ENCODE results near the gene CPAMD8. TPM values are rescaled to one million over a fixed set of nuclear protein-coding genes. Genes with fewer than 3 reads are reported as not detected.
A peak's percentile ranks its signal among the peaks of the same experiment; 100 is the strongest.

CPAMD8 gene
- total and polyA plus RNA-seq, 9 of the 15 experiments (the other 6 are each of a cell fraction or from before 2014, with no cell fraction given): 0.20 to 2.1 (median 1.3) TPM

DNA sequence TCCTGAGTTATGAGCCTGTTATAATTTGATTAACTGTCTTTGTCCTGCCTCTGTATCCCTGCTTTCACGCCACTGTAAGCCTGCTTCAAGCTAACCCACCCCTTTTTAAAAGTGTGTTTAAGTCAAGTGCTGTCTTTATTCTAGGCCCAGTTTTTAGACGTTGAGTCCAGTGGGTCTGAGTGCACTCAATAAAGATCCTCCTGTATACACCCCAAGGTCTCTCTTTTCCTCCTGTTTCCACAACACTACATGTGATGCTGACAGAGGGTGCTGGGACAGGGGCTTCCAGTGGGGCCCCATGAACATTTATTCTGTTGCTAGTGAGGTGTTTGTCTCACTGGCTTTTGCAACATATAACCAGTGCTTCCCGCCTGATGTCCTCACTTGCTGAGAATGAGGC is 144.5 kb downstream of the CPAMD8 start:
- H3K27ac ChIP-seq (ENCODE audit: extremely low read depth, low read depth, low read length): no peak overlapping the region
- intact Hi-C loops (cut with micrococcal nuclease): no loop called here
- in situ Hi-C loops (cut with MboI): no loop called here
- BruUV-seq (replicated peaks): no TSS peak
- H3K9me1 ChIP-seq (ENCODE audit: control insufficient read depth, insufficient read depth, low read length): no peaks in the 10 kb centered on the region
- no peak overlapping the region for H2AFZ ChIP-seq (ENCODE audit: low read depth, low read length)
- DNase-seq (ENCODE audit: extremely low read depth in 1 of 4, low spot score in 3 of 4) (peak in 1 of 4 experiments; percentile 32), ATAC-seq (no peak), FAIRE-seq (no peak)
- H3K4me3 ChIP-seq: no peak overlapping the region
- H3K4me2 ChIP-seq (ENCODE audit: insufficient read depth, low read length): no peak overlapping the region
- H3K9me3 ChIP-seq (replicated peaks; ENCODE audit: control insufficient read depth, insufficient read depth, low read depth, low read length): peaks cover 13% of the 10 kb centered on the region
- no peak overlapping the region for H3K9ac ChIP-seq (ENCODE audit: insufficient read depth in 1 of 2, low read depth in 2 of 2, low read length in 2 of 2)
- no peaks in the 10 kb centered on the region for H4K20me1 ChIP-seq (replicated peaks; ENCODE audit: control insufficient read depth, insufficient read depth, low read length)
- H3K79me2 ChIP-seq (ENCODE audit: control insufficient read depth, insufficient read depth, low read length): no peaks in the 10 kb centered on the region
- H3K27me3 ChIP-seq (ENCODE audit: control insufficient read depth in 2 of 2, insufficient read depth in 2 of 2, low read length in 2 of 2): no peaks in the 10 kb centered on the region
- ChIA-PET CTCF (ENCODE audit: low intra/inter-chr PET ratio) (no interaction called here), POLR2A (interaction anchor here (0.7 kb wide), 1 partner anchor 112 kb away, joined by 3 read pairs; no protein-coding TSS in a partner anchor)
- peaks cover 5 to 8% of the 10 kb centered on the region in 2 experiments; a peak in 4 of 5 replicates for H3K4me1 ChIP-seq (replicated peaks in 1 of 2; ENCODE audit: control insufficient read depth in 2 of 2, insufficient read depth in 2 of 2, low read length in 2 of 2)
- peaks cover 32% of the 10 kb centered on the region; the same call in 2 of the 3 replicates for H3K36me3 ChIP-seq (ENCODE audit: control insufficient read depth, insufficient read depth, low read length)
- 55% methylated on average over 3 of the region's 3 CpGs for WGBS (ENCODE audit: insufficient coverage, low coverage, missing lambda C conversion rate)
- TF ChIP-seq ZFX (CRISPR knock-in tag; IDR thresholded peaks at IDR 0.05) (peak; percentile 34), RAD21 (CRISPR knock-in tag; conservative IDR thresholded peaks at IDR 0.05 in 1 of 2, IDR thresholded peaks at IDR 0.05 in 1 of 2) (0 out of 4 replicates have a peak, but pooled peaks of 1 of the 2 experiments have one; percentile 6), PCBP2 (IDR thresholded peaks at IDR 0.05; ENCODE audit: low read depth, low read length, poor library complexity, severe bottlenecking) (no peak), MCM2 (IDR thresholded peaks at IDR 0.05; ENCODE audit: low read depth) (no peak), CBX5 (IDR thresholded peaks at IDR 0.05; ENCODE audit: borderline replicate concordance, low read depth) (peak; percentile 93), ZNF695 (CRISPR knock-in tag; IDR thresholded peaks at IDR 0.05) (no peak), CBX3 (IDR thresholded peaks at IDR 0.05; ENCODE audit: borderline replicate concordance in 1 of 2, low read length in 2 of 2) (peak; percentile 92 to 99), TRIM28 (IDR thresholded peaks at IDR 0.05) (peak; percentile 98), ZEB2 (IDR thresholded peaks at IDR 0.05) (0 out of 2 replicates have a peak, but pooled peaks have one; percentile 30), TBL1XR1 (IDR thresholded peaks at IDR 0.05; ENCODE audit: low read length in 2 of 2) (no peak)
- TF ChIP-seq, protein P1, sequence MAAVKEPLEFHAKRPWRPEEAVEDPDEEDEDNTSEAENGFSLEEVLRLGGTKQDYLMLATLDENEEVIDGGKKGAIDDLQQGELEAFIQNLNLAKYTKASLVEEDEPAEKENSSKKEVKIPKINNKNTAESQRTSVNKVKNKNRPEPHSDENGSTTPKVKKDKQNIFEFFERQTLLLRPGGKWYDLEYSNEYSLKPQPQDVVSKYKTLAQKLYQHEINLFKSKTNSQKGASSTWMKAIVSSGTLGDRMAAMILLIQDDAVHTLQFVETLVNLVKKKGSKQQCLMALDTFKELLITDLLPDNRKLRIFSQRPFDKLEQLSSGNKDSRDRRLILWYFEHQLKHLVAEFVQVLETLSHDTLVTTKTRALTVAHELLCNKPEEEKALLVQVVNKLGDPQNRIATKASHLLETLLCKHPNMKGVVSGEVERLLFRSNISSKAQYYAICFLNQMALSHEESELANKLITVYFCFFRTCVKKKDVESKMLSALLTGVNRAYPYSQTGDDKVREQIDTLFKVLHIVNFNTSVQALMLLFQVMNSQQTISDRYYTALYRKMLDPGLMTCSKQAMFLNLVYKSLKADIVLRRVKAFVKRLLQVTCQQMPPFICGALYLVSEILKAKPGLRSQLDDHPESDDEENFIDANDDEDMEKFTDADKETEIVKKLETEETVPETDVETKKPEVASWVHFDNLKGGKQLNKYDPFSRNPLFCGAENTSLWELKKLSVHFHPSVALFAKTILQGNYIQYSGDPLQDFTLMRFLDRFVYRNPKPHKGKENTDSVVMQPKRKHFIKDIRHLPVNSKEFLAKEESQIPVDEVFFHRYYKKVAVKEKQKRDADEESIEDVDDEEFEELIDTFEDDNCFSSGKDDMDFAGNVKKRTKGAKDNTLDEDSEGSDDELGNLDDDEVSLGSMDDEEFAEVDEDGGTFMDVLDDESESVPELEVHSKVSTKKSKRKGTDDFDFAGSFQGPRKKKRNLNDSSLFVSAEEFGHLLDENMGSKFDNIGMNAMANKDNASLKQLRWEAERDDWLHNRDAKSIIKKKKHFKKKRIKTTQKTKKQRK (IDR thresholded peaks at IDR 0.05; ENCODE audit: borderline replicate concordance, low read depth, low read length): peak; percentile 63; the same call in 1 of the 2 replicates
- TF ChIP-seq, protein P2, sequence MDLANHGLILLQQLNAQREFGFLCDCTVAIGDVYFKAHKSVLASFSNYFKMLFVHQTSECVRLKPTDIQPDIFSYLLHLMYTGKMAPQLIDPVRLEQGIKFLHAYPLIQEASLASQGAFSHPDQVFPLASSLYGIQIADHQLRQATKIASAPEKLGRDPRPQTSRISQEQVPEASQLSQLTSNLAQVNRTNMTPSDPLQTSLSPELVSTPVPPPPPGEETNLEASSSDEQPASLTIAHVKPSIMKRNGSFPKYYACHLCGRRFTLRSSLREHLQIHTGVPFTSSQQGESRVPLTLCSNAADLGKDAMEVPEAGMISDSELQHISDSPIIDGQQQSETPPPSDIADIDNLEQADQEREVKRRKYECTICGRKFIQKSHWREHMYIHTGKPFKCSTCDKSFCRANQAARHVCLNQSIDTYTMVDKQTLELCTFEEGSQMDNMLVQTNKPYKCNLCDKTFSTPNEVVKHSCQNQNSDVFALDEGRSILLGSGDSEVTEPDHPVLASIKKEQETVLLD (IDR thresholded peaks at IDR 0.05): no peak
